GM19035 (cell line): ENCODE measurements around the gene FMNL2.
A peak's percentile ranks its signal among the peaks of the same experiment; 100 is the strongest.

Experiments used
- ATAC-seq: cut with Tn5 transposase; IDR thresholded peaks from one replicate; pipeline ENCODE4 v1.9.1; 2021; ENCODE audit not compliant: unreplicated experiment

Gene FMNL2

DNA sequence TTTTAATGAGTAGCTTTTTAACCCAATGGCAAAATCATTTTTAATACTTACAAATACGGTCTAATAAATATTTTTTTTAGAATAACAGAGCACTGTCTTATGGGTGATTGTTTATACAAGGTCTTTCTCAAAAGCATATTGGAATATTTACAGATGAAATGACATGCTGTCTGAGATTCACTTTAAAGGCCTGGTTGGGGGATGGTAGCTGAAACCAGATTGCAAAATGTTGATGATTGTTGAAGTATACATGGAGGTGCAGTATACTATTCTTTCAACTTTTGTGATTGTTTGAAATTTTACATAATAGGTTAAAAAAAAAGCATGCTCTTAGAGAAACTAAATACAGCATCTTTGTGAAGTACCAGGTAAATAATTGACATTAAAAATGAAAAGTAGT lies 111.2 kb downstream of the FMNL2 start:
- ATAC-seq: no peak

DNA sequence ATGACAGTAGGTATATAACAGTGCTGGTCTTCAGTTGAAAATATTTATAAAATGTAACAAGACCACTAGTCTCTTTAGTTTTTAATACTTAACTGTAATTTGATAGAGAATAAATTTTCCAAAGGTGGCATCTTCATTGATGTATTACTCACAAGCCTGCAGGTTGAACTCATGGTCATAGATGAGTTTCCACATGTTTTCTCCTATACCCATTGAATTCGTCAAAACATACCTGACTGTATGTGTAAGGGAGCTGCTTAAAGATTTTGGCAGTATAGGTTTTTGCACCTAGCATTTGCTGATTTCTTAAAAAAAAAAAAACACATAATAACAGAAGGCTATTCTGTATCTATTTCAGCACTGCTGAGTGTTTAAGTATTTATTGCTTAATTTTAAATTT lies 112.9 kb downstream of the FMNL2 start:
- ATAC-seq: no peak

DNA sequence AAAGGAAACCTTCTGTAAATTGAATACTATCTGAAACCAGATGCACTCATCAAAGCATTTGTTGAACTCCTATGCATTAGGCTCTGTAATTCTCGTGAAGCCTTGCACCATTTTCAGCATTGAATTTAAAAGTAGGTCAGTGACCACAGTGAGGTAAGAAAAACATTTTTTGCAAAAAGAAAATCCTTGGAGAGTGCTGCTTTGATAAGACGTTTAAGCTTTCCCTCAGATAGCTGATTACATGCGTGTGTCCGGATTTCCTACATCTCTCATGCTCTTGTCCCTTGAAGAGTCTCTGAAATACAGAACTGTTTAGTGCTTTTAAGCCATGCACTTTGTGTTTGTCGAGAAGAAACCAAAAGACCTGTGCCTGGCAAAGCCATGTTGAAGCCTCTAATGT lies 113.6 kb downstream of the FMNL2 start:
- ATAC-seq: no peak

DNA sequence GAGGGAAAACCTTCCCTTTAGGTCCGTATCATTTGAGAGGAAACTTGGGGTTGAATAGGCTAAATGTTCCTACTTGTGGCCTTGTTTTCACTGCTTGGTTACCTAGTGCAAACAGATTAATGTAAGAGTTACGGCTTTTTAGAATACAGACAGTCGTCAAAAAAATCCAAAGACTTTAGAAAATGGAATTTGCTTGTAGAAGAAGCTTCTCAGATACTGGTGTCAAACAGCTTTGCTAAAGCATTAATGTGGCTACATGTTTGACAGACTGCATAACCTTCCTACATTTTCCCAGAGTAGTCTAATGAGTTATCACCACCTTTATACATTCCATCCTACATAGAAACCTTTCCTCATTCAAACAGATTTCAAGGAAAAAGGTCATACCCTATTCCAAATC lies 114.6 kb downstream of the FMNL2 start:
- no peak for ATAC-seq

DNA sequence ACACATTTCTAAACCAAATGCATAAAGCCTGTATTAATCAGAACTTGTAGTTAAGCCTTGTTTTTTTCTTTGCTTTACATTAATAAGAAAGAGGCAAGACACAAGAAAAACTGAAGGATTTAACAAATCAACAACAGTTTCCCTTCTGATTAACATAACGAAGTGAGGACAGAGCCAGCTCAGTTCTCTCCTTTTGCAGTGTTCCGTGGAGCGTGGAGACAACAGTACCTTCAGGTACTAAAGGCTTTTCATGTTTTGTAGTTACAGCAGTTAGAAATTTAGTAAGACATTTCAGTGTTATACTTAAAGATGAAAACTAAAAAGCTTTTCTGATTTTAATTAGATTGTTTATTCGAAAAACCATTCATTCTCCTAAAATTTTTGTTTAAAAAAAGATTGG lies 115.2 kb downstream of the FMNL2 start:
- no peak for ATAC-seq

DNA sequence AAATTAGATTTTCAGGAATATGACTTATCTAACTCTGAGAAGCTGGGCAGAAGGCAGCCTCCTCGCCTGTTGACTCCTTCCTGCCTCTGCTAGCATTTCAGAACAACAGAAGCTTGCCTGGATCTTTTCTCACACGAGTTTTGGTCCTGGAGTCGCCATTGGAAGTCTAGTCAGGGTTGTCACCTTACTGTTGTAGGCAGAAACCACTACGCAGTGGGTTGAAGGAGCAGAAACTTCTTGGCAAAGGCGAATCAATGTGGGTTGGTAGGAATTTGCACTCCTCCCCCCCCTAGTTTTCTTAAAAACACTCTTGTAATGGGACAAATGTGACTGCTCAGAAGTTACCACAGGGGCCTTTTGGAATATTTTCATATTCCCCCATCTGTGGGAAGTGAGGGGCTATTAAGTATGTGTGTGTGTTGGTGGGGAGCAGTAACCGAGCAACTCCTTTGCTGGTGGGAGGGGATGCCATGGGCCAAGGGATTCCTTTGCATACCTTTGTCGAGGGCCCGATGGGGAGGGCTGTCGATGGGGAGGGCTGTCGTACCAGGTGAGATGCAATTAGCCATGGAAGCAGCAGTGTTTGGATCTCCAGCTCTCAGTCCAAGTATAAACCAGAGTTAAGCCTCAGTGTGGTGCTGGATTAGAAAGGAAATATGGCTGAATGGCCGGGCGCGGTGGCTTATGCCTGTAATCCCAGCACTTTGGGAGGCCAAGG lies 117.4 kb downstream of the FMNL2 start:
- ATAC-seq: no peak

DNA sequence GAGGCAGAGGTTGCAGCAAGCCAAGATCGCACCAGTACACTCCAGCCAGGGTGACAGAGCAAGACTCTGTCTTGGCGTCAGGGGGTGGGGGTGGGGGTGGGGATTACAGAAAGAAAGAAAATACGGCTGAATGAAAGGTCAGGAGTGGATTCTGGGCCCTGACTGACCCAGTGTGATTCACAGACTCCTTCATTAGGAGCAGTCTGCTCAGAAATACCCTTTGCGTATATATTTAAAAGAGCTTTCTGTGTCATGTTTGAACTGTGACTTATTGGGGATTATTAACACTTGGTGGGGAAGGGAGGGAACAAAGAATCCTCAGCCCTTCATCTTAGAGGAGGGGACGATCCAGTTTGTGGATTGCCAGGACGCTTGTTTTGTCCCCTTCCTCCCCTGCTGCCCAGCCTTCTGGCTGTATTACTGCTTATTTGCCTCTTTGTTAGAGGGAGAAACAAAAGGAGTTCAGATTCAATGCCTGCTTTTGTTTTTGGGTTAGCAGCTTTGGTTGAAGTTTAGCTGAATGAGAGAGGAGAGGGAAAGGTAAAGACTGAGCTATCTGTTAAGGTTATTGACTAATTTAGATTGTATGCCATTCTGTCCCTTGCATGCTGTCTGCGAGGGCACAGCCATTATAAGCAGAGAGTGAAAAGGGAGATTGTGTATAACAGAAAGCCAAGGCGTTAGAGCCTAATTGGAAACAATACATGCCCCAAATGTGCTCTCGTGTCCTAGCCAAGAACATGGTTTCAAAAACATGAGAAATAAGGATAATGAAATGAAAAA lies 118.3 kb downstream of the FMNL2 start:
- ATAC-seq: no peak

DNA sequence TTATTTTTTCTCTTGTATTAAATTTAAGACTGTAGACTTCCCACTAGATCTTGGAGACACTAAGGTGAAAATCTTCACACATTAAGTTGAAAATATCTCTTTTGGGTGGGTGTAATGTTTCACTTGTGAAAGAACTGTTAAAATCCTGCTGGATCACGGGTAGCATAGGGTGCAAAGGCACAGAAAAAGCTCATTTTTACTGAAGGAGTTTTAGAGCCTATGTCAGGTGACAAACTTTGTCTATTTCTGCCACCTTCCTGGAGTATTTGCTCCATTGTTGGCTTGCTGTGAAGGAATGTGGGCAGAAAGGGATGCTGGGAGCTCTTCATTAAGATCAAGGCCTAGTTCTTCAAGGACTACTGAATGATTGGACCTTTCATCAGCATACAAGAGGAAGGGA lies 119.4 kb downstream of the FMNL2 start:
- ATAC-seq: no peak

DNA sequence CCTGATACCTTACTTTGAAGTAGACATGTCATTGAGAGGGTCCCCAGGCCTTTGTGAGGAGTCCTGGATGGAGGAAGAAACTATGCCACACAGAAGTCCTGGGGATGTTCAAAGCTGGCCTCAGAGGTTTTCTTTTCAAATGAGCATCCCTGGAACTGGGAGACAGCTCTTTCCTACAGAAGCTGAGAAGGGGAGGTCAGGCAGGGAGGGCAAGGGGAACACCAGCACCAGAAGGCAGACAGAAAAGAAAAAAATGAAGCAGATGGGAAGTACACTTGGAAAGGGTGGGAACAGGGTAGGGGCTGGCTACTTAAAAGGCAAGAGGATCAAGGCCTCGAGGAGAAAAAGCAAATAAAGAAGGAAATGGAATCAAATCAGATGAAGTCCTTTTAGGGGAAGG lies 120.0 kb downstream of the FMNL2 start:
- no peak for ATAC-seq

DNA sequence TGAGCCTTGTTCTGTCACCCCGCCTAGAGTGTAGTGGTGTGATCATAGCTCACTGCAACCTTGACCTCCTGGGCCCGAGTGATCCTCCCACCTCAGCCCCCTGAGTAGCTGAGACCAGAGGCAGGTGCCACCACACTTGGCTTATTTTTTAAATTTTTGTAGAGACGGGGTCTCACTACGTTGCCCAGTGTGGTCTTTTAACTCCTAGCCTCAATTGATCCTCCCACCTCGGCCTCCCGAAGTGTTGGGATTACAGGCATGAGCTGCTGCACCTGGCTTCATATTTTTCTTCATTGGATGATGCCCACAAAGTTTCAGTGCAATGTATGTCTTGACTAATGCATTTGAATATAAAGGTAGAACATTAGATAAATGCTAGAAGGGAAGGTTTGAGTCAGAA lies 120.8 kb downstream of the FMNL2 start:
- ATAC-seq: no peak

DNA sequence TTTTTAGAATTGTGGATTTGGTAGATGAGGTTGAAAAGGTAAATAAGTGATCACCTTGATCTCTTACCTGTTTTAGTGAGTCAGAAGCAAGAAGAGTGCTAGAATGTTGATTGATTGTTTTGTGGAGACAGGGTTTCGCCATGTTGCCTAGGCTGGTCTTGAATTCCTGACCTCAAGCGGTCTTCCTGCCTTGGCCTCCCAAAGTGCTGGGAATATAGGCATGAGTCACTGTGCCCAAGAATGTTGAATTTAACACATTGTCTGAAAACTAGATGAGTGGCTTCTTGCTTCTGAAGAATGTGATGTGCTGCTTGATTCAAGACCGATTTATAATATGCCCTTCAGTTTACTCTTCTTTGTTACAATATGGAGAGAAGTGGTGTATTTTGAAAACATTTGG lies 121.3 kb downstream of the FMNL2 start:
- ATAC-seq: no peak

DNA sequence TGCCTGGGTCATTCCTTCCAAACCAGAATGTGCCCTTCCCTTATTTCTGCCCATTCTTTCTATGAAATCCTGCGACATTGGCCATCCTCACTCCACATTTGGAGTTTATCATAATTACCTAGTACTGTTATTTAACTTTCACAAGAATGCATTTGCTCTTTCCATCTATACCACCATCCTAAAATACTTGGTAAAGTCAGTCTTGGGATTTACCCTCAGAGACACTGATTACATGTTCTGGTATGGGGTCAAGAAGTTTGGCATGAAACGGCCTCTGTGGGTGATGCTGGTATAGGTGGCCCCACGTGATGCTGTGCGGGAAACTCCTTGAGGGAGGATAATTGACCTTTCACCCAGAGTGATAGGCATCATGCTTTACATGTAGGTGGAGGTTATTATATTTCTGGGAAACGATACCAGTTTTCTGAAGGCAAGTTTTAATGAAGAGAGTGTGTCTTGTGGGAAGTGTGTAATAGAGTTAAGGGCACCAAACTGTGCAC lies 123.5 kb downstream of the FMNL2 start:
- no peak for ATAC-seq

DNA sequence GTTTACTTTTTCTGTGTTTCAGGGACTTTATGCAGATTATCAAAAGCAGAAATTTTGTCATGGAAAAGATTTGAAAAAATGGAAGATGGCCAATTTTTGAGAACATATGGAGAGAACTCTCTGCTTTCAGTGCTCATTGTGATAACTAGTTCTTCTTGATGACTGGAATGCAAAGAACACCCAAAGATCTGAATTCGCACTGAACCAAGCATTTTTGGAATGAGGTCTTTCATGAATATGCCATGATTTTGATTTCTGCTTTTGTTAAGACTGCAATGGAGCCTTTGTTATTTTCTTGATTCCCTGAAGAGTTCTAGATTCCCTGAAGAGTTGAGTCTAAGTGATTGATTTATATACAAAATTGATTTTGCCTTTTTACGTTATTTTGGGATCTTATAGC lies 124.1 kb downstream of the FMNL2 start:
- no peak for ATAC-seq

DNA sequence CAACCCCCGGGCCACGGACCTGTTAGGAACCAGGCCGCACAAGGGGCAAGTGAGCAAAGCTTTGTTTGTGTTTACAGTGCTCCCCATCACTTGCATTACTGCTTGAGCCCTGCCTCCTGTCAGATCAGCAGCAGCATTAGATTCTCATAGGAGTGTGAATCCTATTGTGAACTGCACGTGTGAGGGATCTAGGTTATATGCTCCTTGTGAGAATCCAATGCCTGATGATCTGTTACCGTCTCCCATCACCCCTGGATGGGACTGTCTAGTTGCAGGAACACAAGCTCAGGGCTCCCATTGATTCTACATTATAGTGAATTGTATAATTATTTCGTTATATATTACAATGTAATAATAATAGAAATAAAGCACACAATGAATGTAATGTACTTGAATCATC lies 125.6 kb downstream of the FMNL2 start:
- ATAC-seq: no peak

DNA sequence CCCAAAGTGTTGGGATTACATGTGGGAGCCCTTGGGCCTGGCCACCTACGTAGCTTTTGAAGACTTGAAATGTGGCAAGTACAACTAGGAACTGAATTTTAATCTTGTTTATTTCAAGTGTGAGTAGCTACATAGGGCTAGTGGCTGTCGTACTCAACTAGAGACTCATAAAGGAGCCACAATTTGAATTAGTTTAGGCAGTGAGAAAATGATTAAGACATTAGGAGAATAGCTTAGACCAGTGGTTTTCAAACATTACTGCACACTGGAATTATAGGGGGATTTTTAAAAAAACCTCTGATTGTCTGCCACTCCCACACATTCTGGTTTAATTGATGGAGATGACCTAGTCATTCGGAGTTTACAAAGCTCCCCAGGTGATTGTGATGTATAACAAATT lies 127.1 kb downstream of the FMNL2 start:
- ATAC-seq: no peak

DNA sequence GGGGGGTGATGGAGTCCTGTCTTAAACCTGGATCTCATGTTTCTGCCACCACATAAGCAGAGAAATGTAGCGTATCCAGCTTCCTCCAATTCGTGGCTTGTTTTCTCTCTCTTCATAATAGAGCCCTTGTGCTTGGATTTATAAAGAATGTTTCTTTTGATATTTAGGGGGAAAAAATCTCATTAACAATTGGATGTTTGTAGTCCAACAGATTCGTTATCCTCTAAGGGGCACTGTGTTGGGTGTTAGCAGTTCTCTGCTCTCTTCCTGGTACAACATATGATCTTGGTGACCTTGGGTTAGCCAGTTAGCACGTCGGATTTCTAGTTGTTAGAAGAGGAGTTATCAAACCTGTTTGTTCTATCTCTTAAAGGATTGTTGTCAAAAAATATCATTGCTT lies 127.8 kb downstream of the FMNL2 start:
- ATAC-seq: no peak

DNA sequence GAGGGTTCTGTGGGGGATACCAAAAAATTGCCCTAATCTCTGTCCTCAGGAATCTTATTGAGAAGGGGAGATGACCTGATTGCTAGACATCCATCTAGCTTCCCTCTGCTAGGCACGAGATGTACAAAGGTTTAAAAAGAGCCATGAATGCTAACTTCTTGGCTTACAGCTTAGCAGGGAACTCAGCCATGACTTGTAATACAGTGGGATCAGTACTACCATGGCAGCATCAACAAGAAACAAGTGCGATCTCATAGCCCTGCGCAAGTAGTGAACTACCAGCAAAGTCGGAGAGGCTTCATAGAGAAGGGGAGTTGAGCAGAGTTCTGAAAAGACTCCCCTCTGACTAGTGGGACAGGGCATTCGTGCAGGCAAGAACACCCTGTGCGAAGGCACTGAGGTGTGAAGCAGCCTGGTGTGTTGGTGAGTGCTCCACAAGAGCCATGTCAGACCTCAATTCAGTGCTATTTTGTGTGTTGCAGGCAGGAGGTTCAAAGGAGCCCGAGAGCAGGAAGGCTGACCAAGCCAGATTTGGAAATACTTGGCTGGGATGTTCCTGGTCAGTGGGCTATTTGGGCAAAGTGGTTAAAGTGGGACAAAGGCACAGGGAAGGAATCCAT lies 130.0 kb downstream of the FMNL2 start:
- no peak for ATAC-seq

DNA sequence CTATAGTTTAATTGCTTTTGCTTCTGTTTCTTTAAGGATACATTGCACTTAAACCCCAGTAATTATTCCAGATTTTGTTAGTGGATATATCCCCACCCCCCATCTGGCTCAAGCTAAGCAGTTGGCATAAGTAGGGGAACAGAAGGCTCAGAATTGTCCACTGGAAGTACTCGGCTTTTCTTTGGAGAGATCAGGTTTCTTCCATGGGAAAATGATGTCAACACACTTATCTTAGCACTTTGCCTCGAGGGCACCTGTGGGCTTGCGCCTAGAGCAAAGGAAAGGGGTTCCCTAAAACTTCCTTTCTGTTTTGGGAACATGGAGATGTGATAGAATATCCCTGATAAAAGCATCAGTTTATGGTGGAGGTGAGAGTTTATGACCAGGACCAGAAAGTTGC lies 130.6 kb downstream of the FMNL2 start:
- ATAC-seq: no peak

DNA sequence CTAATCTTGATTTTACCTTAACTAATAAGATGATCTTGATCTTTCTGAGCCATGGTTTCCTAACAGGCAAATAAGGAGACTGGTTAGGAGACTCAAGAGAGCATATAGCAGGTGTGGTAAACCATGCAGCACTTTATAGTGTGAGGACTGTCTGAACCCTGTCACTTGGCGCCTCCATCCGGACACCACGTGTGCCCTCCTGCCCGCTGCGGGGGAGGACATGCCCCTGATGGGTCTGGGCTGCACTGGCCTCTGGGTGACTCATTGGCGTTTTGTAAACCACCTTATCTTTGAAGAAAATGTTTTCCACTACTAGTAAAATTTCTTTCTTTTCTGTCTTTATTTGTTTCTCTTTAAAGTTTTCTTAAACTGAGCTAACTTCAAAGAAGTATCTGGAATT lies 131.1 kb downstream of the FMNL2 start:
- peak; percentile 37 for ATAC-seq

DNA sequence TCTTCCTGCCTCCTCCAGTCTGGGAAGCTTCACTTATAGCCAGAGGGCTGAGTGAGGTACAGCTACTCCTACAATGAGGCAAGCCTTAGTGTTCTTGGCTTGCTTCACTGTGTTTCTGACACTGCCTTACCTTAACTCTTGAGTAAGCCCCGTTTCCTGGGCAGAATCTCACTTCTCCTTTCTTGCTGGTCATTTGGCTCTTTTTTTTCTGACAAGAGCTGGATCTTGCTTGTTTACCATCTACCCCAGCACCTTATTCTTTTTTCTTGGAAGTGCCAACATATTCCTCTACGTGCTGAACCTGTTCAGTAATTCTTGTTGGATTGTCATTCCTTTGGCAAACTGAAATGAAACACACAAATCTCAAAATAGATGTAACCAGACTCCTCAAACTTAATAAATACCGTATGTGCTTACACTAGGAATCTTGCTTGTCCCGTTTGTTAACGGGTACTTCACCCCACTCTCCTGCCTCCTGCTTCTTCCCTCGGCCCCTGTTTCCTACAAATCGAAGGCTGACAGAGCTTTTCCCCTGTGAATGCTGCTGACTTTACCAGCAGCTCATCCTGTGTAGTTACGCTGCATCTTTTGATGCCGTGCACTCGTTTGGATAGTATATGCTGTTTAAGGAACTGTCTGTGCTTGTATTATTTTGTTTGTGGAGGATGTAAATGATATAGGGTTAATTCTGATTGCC lies 132.2 kb downstream of the FMNL2 start:
- ATAC-seq: peak; percentile 88

DNA sequence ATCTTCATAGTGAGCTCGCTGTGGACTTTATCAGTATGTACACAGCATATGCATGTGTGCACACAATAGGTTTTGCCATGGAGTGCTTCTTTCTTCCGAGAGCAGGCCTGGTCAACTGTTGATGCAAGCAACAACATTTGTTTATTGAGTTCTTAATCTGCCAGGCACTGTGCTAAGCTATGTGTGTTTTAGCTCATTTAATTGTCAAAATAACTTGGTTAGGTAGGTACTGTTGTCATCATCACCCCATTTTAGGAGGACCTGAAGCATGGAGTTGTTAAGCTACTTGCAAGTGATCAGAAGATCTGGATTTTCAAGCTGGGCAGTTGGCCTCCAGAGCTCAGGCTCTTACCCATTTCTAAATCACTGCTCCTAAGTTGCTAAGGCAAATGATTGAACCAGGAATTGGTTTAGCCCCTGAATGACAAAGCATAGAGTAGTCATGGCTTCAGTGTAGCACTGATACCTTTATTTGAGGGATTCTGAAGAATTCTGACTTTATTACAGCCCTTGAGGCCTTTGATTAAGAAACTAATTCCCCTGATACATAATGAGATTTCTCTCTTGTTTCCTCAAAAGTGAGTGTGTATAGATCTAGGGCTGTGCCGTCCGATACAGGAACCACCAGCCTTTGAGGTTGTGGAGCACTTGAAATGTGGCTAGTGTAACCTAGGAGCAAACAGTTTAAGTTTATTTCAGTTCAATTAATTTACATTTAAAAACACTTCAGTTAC lies 132.9 kb downstream of the FMNL2 start:
- ATAC-seq: no peak
